ENCODE measurements around the gene KRTAP1-1. TPM values are rescaled to one million over a fixed set of nuclear protein-coding genes. Genes with fewer than 3 reads are reported as not detected.

Gene KRTAP1-1
- total and polyA plus RNA-seq, 2 experiments from 2014 or later, result not detected

DNA sequence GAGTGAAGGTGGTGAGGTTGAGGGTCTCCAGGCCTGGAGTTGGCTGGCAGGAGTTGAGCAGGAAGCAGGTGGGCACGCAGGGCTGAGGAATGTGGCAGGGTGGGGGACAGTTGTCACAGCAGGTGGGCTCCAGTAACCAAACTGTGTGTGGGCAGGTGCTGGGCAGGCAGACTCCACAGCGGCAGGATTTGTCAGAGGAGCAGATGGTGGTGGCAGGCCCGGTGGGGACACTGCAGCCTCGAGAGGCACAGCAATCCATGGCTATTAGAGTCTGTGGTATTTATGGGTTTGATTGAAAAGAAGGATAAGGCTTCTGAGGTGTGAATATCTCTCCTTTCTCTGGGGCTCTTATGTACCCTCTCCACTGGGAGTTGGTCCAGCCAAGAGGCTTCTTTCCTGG lies 47.4 kb downstream of the KRTAP1-1 start, which contains the start of gene KRTAP3-3 (continued):
- TF ChIP-seq ZNF462 (CRISPR knock-in tag; IDR thresholded peaks at IDR 0.05) (no peak), POLR2AphosphoS5 (IDR thresholded peaks at IDR 0.05; ENCODE audit: low read depth) (no peak)

DNA sequence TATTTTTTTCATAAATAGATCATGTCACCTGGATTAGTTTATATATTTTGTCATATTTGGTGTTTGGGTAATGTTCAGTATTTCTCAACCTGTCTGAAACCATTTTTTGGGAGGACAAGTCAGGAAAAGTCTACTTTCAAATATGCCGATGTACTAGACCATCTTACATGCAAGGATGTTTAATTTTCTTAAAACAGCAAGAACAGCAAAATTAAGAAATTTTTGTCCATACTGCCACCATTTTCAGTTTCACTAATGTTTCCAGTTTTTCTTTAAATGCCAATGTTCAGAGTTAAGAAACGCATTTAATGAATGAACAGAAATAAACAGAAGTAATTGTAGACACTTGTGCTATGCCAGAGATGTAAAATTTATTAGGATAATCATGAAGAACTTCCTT lies 48.2 kb downstream of the KRTAP1-1 start:
- Histone ChIP-seq H3K36me3 (ENCODE audit: insufficient read depth) (no peaks in the 10 kb centered on the region), H3K4me3 (no peak overlapping the region), H3F3A (replicated peaks; ENCODE audit: low read depth) (no peaks in the 10 kb centered on the region), H4K20me1 (replicated peaks; ENCODE audit: insufficient read depth) (no peaks in the 10 kb centered on the region), H2AFZ (no peak overlapping the region), H3K27ac (ENCODE audit: low read depth) (no peak overlapping the region), H3K9me2 (ENCODE audit: insufficient read depth) (0 out of 2 replicates have a peak, but pooled peaks cover 4% of the 10 kb centered on the region), H3K79me2 (replicated peaks; ENCODE audit: insufficient read depth) (no peaks in the 10 kb centered on the region), H3K4me2 (no peak overlapping the region), H3K27me3 (ENCODE audit: insufficient read depth) (no peaks in the 10 kb centered on the region), H3K4me1 (ENCODE audit: insufficient read depth) (no peaks in the 10 kb centered on the region)
- no peaks in the 10 kb centered on the region for H3K9me3 Mint-ChIP-seq
- peaks cover 4% of the 10 kb centered on the region; the same call in 2 of the 3 replicates for H3K4me1 Mint-ChIP-seq
- no peaks in the 10 kb centered on the region for H3K27me3 Mint-ChIP-seq (ENCODE audit: insufficient read depth, low read depth, poor library complexity)
- ATAC-seq (no peak), DNase-seq (ENCODE audit: low spot score) (no peak)
- H3K27ac Mint-ChIP-seq, result no peak overlapping the region
- no peaks in the 10 kb centered on the region for H3K36me3 Mint-ChIP-seq (ENCODE audit: low read depth)
- no peak overlapping the region for H3K4me3 Mint-ChIP-seq
- TF ChIP-seq EZH2phosphoT487 (IDR thresholded peaks at IDR 0.05; ENCODE audit: unreplicated experiment), result no peak
- TF ChIP-seq, protein P1, sequence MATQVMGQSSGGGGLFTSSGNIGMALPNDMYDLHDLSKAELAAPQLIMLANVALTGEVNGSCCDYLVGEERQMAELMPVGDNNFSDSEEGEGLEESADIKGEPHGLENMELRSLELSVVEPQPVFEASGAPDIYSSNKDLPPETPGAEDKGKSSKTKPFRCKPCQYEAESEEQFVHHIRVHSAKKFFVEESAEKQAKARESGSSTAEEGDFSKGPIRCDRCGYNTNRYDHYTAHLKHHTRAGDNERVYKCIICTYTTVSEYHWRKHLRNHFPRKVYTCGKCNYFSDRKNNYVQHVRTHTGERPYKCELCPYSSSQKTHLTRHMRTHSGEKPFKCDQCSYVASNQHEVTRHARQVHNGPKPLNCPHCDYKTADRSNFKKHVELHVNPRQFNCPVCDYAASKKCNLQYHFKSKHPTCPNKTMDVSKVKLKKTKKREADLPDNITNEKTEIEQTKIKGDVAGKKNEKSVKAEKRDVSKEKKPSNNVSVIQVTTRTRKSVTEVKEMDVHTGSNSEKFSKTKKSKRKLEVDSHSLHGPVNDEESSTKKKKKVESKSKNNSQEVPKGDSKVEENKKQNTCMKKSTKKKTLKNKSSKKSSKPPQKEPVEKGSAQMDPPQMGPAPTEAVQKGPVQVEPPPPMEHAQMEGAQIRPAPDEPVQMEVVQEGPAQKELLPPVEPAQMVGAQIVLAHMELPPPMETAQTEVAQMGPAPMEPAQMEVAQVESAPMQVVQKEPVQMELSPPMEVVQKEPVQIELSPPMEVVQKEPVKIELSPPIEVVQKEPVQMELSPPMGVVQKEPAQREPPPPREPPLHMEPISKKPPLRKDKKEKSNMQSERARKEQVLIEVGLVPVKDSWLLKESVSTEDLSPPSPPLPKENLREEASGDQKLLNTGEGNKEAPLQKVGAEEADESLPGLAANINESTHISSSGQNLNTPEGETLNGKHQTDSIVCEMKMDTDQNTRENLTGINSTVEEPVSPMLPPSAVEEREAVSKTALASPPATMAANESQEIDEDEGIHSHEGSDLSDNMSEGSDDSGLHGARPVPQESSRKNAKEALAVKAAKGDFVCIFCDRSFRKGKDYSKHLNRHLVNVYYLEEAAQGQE (IDR thresholded peaks at IDR 0.05; ENCODE audit: unreplicated experiment), result no peak
- TF ChIP-seq STAT1 (IDR thresholded peaks at IDR 0.05; ENCODE audit: unreplicated experiment), result no peak
- TF ChIP-seq POLR2AphosphoS5 (IDR thresholded peaks at IDR 0.05; ENCODE audit: low read depth), result no peak
- TF ChIP-seq, protein P2, sequence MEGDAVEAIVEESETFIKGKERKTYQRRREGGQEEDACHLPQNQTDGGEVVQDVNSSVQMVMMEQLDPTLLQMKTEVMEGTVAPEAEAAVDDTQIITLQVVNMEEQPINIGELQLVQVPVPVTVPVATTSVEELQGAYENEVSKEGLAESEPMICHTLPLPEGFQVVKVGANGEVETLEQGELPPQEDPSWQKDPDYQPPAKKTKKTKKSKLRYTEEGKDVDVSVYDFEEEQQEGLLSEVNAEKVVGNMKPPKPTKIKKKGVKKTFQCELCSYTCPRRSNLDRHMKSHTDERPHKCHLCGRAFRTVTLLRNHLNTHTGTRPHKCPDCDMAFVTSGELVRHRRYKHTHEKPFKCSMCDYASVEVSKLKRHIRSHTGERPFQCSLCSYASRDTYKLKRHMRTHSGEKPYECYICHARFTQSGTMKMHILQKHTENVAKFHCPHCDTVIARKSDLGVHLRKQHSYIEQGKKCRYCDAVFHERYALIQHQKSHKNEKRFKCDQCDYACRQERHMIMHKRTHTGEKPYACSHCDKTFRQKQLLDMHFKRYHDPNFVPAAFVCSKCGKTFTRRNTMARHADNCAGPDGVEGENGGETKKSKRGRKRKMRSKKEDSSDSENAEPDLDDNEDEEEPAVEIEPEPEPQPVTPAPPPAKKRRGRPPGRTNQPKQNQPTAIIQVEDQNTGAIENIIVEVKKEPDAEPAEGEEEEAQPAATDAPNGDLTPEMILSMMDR (conservative IDR thresholded peaks at IDR 0.05; ENCODE audit: low read depth in 2 of 2), result no peak
- no peak for TF ChIP-seq CREB1 (CRISPR knock-in tag; IDR thresholded peaks at IDR 0.05; ENCODE audit: low read depth)
- TF ChIP-seq ZNF331 (CRISPR knock-in tag; IDR thresholded peaks at IDR 0.05; ENCODE audit: low read depth), result no peak

Measured in GM23338 (cell line).